ENCODE results near the gene ADRB1. TPM values are rescaled to one million over a fixed set of nuclear protein-coding genes. Genes with fewer than 3 reads are reported as not detected.

ADRB1 gene
- not detected in 2 replicates for total RNA-seq

DNA sequence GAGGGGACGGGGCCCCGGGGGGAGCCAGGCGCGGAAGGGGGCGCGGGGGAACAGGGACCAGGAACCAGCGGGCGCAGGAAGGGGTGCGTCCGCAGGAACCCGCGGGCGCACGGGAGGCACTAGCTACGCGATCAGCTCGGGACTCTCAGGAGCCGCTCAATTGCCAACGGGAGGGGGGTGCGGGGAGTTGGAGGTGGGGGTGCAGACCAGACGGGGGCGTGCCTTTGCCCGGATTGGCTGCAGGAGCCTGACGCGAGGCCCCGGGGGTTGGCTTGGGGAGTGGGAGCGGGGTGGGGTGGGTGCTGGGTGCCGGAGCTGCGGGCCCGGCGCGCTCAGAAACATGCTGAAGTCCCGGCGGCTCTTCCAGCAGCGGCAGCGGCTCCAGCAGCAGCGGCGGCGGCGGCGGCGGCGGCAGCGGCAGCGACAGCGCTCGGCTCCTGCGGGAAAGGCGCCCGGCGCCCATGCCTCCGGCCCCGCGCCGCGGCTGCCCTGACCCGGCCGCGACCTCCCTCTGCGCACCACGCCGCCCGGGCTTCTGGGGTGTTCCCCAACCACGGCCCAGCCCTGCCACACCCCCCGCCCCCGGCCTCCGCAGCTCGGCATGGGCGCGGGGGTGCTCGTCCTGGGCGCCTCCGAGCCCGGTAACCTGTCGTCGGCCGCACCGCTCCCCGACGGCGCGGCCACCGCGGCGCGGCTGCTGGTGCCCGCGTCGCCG, at the start of gene ADRB1:
TSS of gene ADRB1 (plus strand) at position 335 of the 715 bp plus-strand sequence. CDS start at position 602, 267 bp downstream.

Other genes starting within 250 kb of the ADRB1 start
- gene DCLRE1A, start 189.8 kb upstream of the ADRB1 start, total RNA-seq, result 3.2 and 4.3 TPM in 2 replicates
- gene NHLRC2, start 189.2 kb upstream of the ADRB1 start, total RNA-seq, result 4.7 and 6.9 TPM in 2 replicates
- gene CCDC186, start 130.3 kb downstream of the ADRB1 start, total RNA-seq, result 11.7 and 23.5 TPM in 2 replicates
- gene TDRD1, start 135.5 kb downstream of the ADRB1 start, total RNA-seq, result 0.16 TPM in 1 of 2 replicates, not detected in the other
- 0.86 and 0.95 TPM in 2 replicates for gene VWA2, start 195.4 kb downstream of the ADRB1 start, total RNA-seq